Activated T-cell treated with anti-CD3 and anti-CD28 coated beads, Interleukin-2, amount 50 U/mL, for 24 hours (primary cell): ENCODE measurements around the gene SHLD2.

ENCODE experiments used
- DNase-seq: peaks from one replicate; pipeline ENCODE4 v3.0.0-alpha.2; 2020
- H3K27ac Mint-ChIP-seq: 2 replicates; pipeline ENCODE4 v1.8.0; 2020; ENCODE audit warnings: mild to moderate bottlenecking, mixed read lengths
- H3K27me3 Mint-ChIP-seq: 2 replicates; pipeline ENCODE4 v1.8.0; 2020; ENCODE audit warnings: mixed read lengths
- H3K36me3 Mint-ChIP-seq: 2 replicates; pipeline ENCODE4 v1.8.0; 2020; ENCODE audit warnings: low read depth, mixed read lengths
- H3K4me1 Mint-ChIP-seq: 2 replicates; pipeline ENCODE4 v1.8.0; 2020; ENCODE audit warnings: low read depth, mixed read lengths
- H3K4me3 Mint-ChIP-seq: 2 replicates; pipeline ENCODE4 v1.8.0; 2020; ENCODE audit warnings: mild to moderate bottlenecking, moderate library complexity, mixed read lengths
- H3K9me3 Mint-ChIP-seq: 2 replicates; pipeline ENCODE4 v1.8.0; 2020; ENCODE audit warnings: mixed read lengths

Gene SHLD2, protein sequence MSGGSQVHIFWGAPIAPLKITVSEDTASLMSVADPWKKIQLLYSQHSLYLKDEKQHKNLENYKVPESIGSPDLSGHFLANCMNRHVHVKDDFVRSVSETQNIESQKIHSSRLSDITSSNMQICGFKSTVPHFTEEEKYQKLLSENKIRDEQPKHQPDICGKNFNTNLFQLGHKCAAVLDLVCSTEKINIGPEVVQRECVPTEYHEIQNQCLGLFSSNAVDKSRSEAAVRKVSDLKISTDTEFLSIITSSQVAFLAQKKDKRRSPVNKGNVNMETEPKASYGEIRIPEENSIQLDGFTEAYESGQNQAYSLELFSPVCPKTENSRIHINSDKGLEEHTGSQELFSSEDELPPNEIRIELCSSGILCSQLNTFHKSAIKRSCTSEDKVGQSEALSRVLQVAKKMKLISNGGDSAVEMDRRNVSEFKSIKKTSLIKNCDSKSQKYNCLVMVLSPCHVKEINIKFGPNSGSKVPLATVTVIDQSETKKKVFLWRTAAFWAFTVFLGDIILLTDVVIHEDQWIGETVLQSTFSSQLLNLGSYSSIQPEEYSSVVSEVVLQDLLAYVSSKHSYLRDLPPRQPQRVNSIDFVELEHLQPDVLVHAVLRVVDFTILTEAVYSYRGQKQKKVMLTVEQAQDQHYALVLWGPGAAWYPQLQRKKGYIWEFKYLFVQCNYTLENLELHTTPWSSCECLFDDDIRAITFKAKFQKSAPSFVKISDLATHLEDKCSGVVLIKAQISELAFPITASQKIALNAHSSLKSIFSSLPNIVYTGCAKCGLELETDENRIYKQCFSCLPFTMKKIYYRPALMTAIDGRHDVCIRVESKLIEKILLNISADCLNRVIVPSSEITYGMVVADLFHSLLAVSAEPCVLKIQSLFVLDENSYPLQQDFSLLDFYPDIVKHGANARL

GRCh38 chr10:87094373-87095235, at the start of gene SHLD2, which contains the start of gene GLUD1:
Gene SHLD2 (plus strand): TSS chr10:87095206. CDS start chr10:87151355, 56,149 bp downstream.
Gene GLUD1 (minus strand): TSS chr10:87094843. CDS start chr10:87094769, 74 bp downstream.
- Mint-ChIP-seq H3K4me1 (peaks cover 47% of the 10 kb centered on the region), H3K9me3 (no peaks in the 10 kb centered on the region), H3K4me3 (peak within 1 kb of the TSS; percentile 95), H3K36me3 (peaks cover 77% of the 10 kb centered on the region), H3K27me3 (no peaks in the 10 kb centered on the region), H3K27ac (peak within 1 kb of the TSS; percentile 96)
- DNase-seq = peak; percentile 93

DNA sequence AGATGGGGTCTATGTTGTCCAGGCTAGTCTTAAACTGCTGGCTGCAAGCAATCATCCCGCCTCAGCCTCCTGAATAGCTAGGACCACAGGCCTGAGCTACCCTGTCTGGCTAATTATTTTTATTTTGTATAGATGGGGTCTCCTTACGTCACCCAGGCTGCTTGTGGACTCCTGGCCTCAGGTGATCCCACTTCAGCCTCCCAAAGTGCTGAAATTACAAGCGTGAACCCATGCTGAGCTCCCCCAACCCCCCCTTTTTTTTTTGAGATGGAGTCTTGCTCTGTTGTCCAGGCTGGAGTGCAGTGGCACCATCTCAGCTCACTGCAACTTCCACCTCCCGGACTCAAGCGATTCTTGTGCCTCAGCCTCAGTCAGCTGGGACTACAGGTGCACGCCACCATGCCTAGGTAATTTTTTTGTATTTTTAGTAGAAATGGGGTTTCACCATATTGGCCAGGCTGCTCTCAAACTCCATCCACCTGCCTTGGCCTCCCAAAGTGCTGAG, 49.5 kb upstream of the SHLD2 start:
- no peaks in the 10 kb centered on the region for H3K9me3 Mint-ChIP-seq

DNA sequence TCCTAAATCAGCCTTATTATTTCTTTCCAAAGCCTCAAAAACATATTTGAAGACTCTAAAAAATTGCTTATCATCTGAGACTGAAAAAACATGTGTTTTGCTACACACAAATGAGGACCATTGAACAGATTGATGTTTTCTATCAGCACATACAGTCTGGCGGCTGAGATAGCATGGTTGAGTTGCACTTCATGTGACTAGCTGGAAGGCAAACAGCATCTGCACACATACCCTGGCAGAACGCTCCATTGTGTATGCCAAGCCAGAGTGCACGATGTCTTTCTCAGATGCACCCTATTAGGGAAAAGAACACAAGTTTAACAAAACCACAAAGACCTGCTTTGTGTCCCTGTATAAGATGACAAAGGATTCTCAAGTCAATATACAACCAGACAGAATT, 41.9 kb upstream of the SHLD2 start:
- H3K4me1 Mint-ChIP-seq = no peaks in the 10 kb centered on the region
- no peak overlapping the region for H3K27ac Mint-ChIP-seq
- DNase-seq = no peak
- H3K36me3 Mint-ChIP-seq = peaks cover 47% of the 10 kb centered on the region
- H3K9me3 Mint-ChIP-seq = no peaks in the 10 kb centered on the region
- no peak overlapping the region for H3K4me3 Mint-ChIP-seq
- H3K27me3 Mint-ChIP-seq = no peaks in the 10 kb centered on the region

More for the DNA sequence above, 49.5 kb upstream of the SHLD2 start:
- H3K36me3 Mint-ChIP-seq = peaks cover 58% of the 10 kb centered on the region
- no peaks in the 10 kb centered on the region for H3K27me3 Mint-ChIP-seq
- no peaks in the 10 kb centered on the region for H3K4me1 Mint-ChIP-seq
- DNase-seq = no peak
- H3K27ac Mint-ChIP-seq = no peak overlapping the region
- no peak overlapping the region for H3K4me3 Mint-ChIP-seq

GRCh38 chr10:87053577-87054181, 41.3 kb upstream of the SHLD2 start:
- H3K36me3 Mint-ChIP-seq = peaks cover 47% of the 10 kb centered on the region
- peak overlapping the region; percentile 76 for H3K27ac Mint-ChIP-seq
- no peaks in the 10 kb centered on the region for H3K27me3 Mint-ChIP-seq
- no peak for DNase-seq
- no peak overlapping the region for H3K4me3 Mint-ChIP-seq
- H3K9me3 Mint-ChIP-seq = no peaks in the 10 kb centered on the region
- H3K4me1 Mint-ChIP-seq = no peaks in the 10 kb centered on the region

GRCh38 chr10:87054373-87055295, 40.4 kb upstream of the SHLD2 start:
- H3K4me3 Mint-ChIP-seq = no peak overlapping the region
- H3K27ac Mint-ChIP-seq = no peak overlapping the region
- no peaks in the 10 kb centered on the region for H3K9me3 Mint-ChIP-seq
- DNase-seq = no peak
- no peaks in the 10 kb centered on the region for H3K4me1 Mint-ChIP-seq
- no peaks in the 10 kb centered on the region for H3K27me3 Mint-ChIP-seq
- peaks cover 48% of the 10 kb centered on the region for H3K36me3 Mint-ChIP-seq

DNA sequence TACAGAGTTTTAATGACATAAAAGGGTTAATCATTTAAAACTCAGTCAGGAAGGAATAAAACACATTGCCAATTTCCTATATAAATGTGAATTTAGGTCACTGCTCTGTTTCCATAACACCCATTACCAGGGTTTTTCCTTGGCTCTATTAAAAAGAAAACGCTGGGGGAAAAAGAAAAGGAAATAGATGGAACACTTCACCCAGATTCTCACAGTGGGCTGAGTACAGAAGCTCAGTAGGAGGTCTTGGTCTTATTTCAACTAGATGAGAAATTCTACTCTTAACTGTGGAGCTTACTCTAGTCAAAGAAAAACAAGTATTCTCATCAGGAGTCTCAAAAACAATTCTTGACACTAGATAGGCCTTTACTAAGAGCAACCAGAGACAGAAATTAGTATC, 36.8 kb upstream of the SHLD2 start:
- H3K4me1 Mint-ChIP-seq = no peaks in the 10 kb centered on the region
- peaks cover 68% of the 10 kb centered on the region for H3K36me3 Mint-ChIP-seq
- no peak for DNase-seq
- no peaks in the 10 kb centered on the region for H3K27me3 Mint-ChIP-seq
- no peak overlapping the region for H3K4me3 Mint-ChIP-seq
- H3K27ac Mint-ChIP-seq = no peak overlapping the region
- no peaks in the 10 kb centered on the region for H3K9me3 Mint-ChIP-seq

DNA sequence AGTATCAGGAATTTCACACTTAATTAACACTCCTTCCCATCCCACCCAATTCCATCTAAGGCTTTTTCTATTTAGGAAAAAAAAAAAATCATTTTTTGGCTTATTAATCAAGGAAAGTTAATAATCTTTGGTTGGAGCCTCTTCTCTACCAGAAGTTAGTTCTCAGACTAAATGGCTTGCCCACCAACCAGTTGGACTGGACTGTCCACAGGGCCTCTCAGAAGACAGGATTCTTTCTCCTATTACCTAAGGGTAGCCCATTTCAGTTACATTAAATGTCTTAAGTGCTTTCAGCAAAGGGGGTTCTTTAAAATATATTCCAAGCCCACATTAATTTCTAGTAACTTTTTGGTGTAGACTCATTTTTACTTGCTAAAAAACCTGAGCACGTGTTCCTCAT, 35.6 kb upstream of the SHLD2 start:
- Mint-ChIP-seq H3K27ac (peak overlapping the region; percentile 52), H3K4me3 (no peak overlapping the region), H3K9me3 (no peaks in the 10 kb centered on the region), H3K36me3 (peaks cover 80% of the 10 kb centered on the region), H3K4me1 (no peaks in the 10 kb centered on the region), H3K27me3 (no peaks in the 10 kb centered on the region)
- DNase-seq = no peak

DNA sequence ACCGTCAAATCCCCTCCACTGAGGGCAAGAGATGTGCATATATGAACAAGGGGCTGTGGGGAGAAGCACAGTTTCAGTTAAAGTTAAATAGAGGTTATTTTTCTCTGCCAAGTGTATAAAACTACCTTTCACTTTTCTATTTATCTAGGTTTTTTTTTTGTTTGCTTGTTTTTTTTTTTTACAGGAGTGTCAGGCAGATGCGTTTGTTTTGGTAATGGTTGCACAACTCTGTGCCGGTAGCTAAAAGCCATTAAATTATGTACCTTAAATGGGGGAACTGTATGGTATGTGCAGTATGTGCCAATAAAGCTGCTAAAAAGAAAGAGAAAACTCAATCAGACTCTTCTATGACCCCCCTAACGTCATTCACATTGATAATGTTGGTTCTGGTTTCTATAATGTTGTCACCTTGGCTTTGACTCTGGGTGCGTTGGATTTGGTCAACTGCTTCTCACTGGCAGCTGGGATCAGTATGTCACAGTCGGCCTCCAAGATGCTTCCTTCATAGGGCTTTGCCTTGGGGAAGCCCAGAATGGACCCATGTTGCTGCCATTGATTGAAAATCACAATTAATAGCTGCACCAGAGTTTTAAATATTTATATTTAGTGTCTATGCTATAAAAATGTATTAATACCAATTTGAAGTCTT, 34.6 kb upstream of the SHLD2 start:
- peaks cover 89% of the 10 kb centered on the region for H3K36me3 Mint-ChIP-seq
- no peak overlapping the region for H3K4me3 Mint-ChIP-seq
- H3K27ac Mint-ChIP-seq = no peak overlapping the region
- no peaks in the 10 kb centered on the region for H3K4me1 Mint-ChIP-seq
- no peaks in the 10 kb centered on the region for H3K27me3 Mint-ChIP-seq
- no peaks in the 10 kb centered on the region for H3K9me3 Mint-ChIP-seq
- DNase-seq = no peak

DNA sequence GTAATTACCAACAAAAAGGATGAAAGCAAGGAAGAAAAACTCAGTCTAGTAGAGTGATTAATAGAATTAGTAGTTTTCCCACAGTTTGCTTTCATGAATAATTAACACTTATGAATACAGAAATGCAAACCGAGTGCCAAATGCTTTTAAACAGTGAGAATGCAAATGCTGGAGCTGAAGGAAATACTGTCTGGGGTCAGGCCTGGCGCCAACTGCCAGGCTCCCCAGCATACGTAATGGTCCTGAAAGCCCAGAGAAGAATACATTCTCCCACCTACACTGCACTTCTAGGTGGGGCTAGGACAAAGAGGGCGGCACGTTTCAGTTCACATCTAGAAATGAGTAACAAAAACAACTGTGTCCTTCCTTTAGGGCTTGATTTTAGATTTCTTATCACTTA, 30.4 kb upstream of the SHLD2 start:
- Mint-ChIP-seq H3K27me3 (no peaks in the 10 kb centered on the region), H3K27ac (no peak overlapping the region), H3K9me3 (no peaks in the 10 kb centered on the region), H3K36me3 (peaks cover 94% of the 10 kb centered on the region), H3K4me3 (no peak overlapping the region), H3K4me1 (no peaks in the 10 kb centered on the region)
- no peak for DNase-seq

GRCh38 chr10:87066178-87066577, 28.8 kb upstream of the SHLD2 start:
- Mint-ChIP-seq H3K4me3 (no peak overlapping the region), H3K4me1 (no peaks in the 10 kb centered on the region), H3K27ac (peak overlapping the region; percentile 56), H3K9me3 (no peaks in the 10 kb centered on the region), H3K36me3 (peaks cover 92% of the 10 kb centered on the region), H3K27me3 (no peaks in the 10 kb centered on the region)
- DNase-seq = no peak

DNA sequence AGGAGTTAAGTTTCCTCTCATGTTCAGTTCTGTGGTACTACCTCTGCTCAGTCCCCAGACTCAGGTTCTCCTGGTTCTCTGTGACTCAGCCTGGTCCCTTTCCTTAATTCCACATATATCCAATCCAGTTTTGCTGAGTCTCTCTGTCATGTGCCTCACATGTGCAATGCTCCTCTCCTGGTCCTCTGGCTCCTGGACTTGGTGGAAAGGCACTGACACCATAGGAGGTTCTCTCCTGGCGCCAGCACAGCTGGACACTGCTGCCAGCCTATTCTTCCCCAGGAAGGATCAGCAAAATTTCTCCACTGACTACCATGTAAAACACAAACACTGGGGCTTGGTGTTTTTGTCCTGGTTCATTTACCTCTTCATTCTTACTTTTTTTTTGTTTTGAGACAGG, 28.1 kb upstream of the SHLD2 start:
- H3K4me3 Mint-ChIP-seq = no peak overlapping the region
- no peak for DNase-seq
- no peaks in the 10 kb centered on the region for H3K27me3 Mint-ChIP-seq
- no peaks in the 10 kb centered on the region for H3K4me1 Mint-ChIP-seq
- no peaks in the 10 kb centered on the region for H3K9me3 Mint-ChIP-seq
- H3K36me3 Mint-ChIP-seq = peaks cover 93% of the 10 kb centered on the region
- H3K27ac Mint-ChIP-seq = peak overlapping the region; percentile 65

GRCh38 chr10:87068281-87068680, 26.7 kb upstream of the SHLD2 start:
- Mint-ChIP-seq H3K27me3 (no peaks in the 10 kb centered on the region), H3K9me3 (no peaks in the 10 kb centered on the region), H3K4me1 (no peaks in the 10 kb centered on the region), H3K27ac (no peak overlapping the region), H3K36me3 (peaks cover 94% of the 10 kb centered on the region), H3K4me3 (no peak overlapping the region)
- no peak for DNase-seq
